EH (cell line): Measurements from ENCODE around the gene GATAD1.
"Not testable (repeated sequence)": the region's sequence is repeated elsewhere in the genome, so short reads cannot be mapped to it uniquely, and the experiment has no call there.

Experiments
- DNase-seq: peaks from one replicate; pipeline ENCODE4 v3.0.0-alpha.2; 2015; ENCODE audit warnings: low read depth

The GATAD1 gene

GRCh38 chr7:92447345-92448204, at the start of gene GATAD1:
TSS of gene GATAD1 (plus strand) at chr7:92447482. CDS start at chr7:92447730, 248 bp downstream.
- DNase-seq: peak; percentile 93

- no peak for DNase-seq
Measured at GRCh38 chr7:92397542-92397941, 49.7 kb upstream of the GATAD1 start.

DNA sequence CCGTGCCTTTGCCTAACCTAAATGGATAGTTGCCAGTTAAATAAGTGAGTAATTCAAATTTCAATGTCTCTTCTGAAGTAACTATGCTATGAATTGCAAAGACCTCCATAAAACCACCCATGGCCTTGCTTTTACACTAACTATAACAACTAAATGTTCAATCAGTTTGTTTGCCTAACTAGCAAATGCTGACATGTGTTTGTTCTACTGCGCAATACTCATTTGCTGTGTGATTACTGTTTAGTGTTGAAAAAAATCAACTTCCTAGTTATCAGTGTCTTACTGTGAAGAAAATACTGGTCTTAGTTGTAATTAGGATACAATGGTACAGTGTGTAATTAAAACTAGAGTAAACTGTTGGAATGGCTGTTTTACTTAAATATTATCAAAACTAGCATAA, 47.3 kb upstream of the GATAD1 start:
- DNase-seq: no peak

DNA sequence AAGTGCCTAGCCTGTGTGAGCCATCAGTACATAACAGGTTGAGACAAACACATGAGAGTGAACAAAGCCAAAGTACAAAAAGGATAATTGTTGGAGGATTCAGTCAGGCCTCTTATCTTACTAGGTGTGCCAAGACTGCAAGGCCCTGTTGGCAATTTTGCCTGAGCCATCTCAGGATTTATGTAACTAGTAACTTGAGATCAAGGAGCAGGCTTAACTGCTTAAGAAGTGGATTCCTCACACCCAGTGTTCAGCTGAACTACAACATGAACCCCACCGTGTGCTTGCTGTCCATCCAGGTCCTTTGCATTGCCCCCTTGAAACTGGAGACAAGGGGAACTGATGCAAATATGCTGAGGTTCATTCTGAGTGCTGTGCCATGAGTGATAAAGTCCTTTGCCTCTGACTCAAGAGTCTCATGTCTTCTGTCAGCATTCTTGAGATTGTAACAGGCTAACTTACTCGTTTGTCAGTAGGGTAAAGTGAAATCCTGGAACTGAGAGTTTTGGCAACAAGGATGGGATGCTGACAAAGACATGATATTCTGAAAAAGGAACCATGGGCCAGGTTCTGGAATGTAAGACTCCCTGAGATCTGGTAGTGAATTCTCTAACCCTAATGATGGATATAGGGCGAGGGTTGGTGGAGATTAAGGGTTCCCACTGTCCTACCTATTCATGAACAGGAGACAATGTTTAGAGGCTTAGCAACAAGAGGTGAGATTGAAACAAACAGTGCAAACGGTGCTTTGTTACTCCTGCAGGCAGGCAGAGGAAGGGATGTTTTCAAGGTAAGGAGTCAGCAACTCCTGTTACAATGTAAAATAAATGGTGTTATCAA, 44.1 kb upstream of the GATAD1 start:
- DNase-seq: peak; percentile 62

GRCh38 chr7:92403760-92404074, 43.6 kb upstream of the GATAD1 start:
- DNase-seq: no peak

- peak; percentile 20 for DNase-seq
Measured at GRCh38 chr7:92404170-92404614, 43.1 kb upstream of the GATAD1 start.

- no peak for DNase-seq
Measured at GRCh38 chr7:92409357-92409756, 37.9 kb upstream of the GATAD1 start.

GRCh38 chr7:92410162-92410561, 37.1 kb upstream of the GATAD1 start:
- not testable (repeated sequence) for DNase-seq

DNA sequence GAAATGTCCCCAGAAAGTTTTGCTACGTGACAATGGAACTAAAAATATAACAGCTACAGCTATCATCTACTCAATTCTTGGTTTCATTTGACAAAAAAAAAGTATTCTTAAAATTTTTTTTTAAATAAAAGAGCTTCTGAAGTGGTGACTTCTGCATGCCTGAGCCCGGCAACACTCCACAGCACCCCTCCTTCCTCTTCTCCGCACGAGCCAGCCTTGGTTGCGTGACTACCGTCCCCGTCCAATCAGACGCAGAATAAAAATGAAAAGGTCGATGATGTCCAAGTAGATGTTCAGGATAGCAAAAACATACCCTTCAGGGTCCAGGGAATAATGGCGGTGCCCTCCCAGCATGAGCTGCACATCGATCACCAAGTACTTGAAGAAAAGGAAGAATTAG, 34.5 kb upstream of the GATAD1 start:
- DNase-seq: no peak

DNA sequence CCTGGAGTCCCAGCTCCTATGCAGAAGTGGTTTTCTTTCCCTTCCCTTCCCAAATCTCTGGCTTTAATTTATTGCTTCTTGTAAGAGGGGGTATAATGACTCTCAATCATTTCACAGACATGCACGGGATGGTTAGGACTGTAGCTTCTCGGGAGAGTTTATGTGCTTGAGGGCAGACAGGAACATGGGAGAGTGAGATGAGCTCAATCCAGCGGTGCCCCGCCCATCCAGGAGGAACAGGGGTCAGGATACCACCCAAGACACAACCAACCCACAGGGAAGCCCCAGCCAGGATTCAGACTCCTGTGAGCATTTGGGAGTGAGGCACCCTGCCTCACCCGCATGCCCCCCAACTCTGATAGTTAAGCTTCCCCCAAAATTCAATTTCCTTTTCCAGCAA, 33.7 kb upstream of the GATAD1 start:
- no peak for DNase-seq

DNA sequence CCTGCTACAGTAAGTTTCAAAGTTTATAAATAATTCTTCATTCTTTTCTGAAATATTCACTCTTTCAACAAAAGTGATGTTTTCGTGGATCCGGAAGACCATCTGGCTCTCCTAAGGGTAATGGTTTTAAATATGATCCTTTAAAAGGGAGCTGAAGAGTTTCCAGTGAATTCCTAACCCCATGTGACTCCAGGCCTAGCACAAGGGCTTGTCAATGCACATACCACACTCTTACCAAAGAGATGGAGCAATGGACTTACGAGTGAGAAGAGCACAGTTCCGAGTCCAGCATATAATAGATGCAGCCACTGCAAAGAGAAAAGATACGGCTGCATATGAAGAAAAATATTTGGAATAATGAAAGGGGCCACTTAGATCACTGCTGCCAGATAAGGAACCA, 32.1 kb upstream of the GATAD1 start:
- no peak for DNase-seq

DNA sequence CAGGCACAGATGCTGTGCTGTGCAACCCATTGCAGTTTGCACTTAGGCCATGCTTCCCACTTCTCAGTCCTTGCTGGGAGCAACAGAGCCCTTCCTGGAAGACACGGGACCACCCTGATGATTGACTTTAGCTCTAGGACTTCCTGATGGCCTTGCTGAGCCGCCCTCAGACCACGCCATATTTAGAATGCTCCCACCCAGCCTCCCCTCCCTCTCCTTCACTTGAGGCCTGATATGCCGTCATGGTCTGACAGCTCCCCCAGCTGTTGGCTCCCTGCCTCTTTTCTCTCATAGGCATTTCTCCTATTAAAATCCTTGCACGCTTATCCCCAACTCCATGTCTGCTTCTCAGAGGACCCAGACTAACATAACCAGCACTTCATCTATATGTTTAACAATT, 29.4 kb upstream of the GATAD1 start:
- DNase-seq: no peak

DNA sequence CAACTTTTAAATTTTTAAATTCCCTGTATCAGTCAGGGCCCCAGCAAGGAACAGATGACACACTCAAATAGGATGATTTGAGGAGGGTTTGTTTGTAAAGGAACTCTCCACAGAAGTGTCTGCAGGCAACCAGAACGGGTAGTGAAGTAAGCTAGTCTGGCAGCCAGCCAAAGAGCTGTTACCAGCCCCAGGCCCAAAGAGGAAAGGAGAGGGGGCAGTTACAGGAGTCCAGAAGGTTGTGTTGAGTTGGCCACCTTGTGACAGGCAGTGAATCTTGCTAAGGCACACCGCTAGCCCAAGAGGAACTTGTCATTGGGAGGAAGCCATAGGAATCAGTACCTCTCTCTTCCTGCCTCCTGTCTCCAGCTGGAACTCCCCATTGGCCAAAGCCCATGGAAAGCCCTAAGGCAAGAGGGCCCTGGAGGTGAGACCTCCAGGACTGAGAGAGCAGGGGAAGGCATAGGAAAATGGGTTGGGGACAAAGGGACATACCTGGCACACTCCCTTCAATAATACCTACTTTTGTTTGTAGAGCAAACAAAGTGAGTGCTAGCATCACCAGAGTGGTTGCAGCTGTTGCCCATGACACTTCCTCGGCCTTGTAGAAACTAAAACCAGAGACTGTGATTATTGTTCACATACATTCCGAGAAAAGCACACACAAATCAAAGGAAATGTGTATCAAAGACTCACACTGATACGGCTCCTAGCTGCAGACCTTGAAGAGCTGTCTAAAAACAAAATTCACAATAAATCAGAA, 25.4 kb upstream of the GATAD1 start:
- peak; percentile 6 for DNase-seq

GRCh38 chr7:92422926-92423325, 24.4 kb upstream of the GATAD1 start:
- no peak for DNase-seq

DNA sequence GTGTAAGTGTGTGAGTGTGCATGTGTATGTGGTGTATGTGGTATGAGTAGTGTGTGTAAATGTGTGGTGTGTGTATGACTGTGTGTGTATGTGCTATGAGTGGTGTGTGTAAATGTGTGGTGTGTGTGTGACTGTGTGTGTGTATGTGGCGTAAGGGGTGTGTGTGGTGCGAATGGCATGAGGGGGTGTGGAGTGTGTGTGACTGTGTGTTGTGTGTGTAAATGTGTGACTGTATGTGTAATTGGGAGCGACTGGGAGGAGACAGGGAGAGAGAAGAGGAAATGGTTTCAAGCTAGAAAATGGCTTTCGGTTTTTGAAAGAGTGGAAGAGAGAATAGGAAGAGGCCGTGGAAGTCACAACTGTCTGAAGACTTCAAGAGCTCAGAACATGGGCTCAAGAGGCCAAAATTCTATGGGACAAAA, 23.6 kb upstream of the GATAD1 start:
- DNase-seq: no peak

- peak; percentile 18 for DNase-seq
Measured at GRCh38 chr7:92425311-92425947, 21.9 kb upstream of the GATAD1 start.

DNA sequence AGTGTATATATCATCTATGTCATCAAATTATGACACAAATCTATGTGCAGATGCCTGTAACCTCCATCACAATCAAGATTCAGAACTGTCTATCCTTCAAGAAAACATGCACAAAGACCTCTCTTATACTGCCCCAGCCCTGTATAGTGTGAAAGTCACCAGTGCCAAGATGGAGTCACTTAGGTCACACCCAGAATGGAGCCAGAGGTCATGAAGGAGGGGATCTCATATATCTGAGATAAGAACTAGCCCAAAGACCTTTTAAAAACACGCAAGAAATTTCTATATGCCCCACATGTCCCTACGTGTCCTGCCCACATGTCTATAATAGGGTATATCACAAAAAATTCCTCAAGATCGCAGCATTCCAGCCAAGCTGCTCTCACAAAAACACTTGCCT, 20.1 kb upstream of the GATAD1 start:
- DNase-seq: no peak

GRCh38 chr7:92432299-92432946, 14.9 kb upstream of the GATAD1 start:
- DNase-seq: no peak

GRCh38 chr7:92433019-92433418, 14.3 kb upstream of the GATAD1 start:
- DNase-seq: no peak

DNA sequence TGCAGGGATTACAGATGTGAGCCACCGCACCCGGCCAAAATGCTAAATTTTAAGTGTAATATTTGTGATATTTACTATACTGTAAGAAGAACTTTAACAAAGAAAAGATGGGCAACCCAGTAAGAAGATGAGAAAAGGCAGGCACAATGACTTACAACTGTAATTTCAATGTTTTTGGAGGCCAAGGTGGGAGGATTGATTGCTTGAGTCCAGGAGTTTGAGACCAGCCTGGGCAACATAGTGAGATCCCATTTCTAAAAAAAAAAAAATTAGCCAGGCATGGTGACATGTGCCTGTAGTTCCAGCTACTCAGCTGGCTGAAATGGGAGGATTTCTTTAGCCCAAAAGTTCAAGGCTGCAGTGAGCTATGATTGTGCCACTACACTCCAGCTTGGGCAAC, 11.7 kb upstream of the GATAD1 start:
- DNase-seq: no peak
